ENCODE data around the gene RASL10B.

The RASL10B gene

DNA sequence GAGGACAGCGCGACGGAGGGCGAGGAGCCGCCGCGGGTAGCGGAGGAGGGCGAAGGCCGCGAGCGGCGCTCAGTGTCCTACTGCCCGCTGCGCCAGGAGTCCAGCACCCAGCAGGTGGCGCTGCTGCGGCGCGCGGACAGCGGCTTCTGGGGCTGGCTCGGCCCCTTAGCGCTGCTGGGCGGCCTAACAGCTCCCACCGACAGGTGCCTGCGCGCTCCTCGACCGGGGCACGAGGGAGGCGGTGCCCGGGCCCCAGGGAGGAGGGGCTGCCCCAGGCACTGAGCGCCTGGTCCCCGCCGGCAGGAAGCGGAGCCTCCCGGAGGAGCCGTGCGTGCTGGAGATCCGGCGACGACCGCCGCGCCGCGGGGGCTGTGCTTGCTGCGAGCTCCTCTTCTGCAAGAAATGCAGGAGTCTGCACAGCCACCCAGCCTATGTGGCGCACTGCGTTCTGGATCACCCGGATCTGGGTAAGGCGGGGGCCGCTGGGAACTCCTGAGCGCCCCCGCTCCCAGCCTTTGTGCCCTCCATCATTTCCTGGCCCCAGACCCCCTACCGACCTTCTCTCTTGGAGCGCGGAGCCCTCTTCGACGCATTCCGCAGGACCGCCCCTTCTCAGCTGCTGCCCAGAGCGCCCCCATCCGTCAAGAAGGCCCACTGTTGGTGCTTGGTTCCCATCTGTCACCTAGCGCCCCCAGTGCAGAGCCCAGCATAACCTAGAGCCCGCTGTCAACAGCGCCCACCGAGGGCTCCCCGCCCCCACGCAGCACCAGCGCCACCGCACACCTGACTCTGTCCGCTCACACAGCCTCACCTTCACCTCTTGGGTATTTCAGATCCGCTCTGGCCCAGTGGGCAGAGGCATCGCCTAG lies 32.9 kb downstream of the RASL10B start:
- TF ChIP-seq L3MBTL2 (conservative IDR thresholded peaks at IDR 0.05) (peak; percentile 94), LEF1 (IDR thresholded peaks at IDR 0.05; ENCODE audit: borderline replicate concordance) (no peak), CTBP1 (IDR thresholded peaks at IDR 0.05; ENCODE audit: borderline replicate concordance) (peak; percentile 69)
- POLR2A ChIA-PET, result interaction anchor here (0.7 to 6.2 kb wide), 9 partner anchors 14 to 167 kb away, joined by 3 to 104 read pairs (median 7); partner anchors contain the start of gene TAF15
- DNase-seq (ENCODE audit: extremely low spot score), result peak; percentile 88
- CTCF ChIA-PET, result interaction anchor here (0.6 to 2.4 kb wide), 29 partner anchors 9 to 205 kb away, joined by 3 to 54 read pairs (median 6); partner anchors contain the start of genes MMP28 and TAF15

GRCh38 chr17:35765086-35765710 lies 33.8 kb downstream of the RASL10B start:
- CTCF ChIA-PET, result interaction anchor here (0.8 to 2.4 kb wide), 7 partner anchors 9 to 51 kb away, joined by 3 to 54 read pairs (median 13); partner anchors contain the start of genes MMP28 and TAF15
- TF ChIP-seq HDGF (IDR thresholded peaks at IDR 0.05; ENCODE audit: borderline replicate concordance), result no peak
- no peak for TF ChIP-seq FOXM1 (IDR thresholded peaks at IDR 0.05; ENCODE audit: borderline replicate concordance)
- no peak for TF ChIP-seq FOXK2 (IDR thresholded peaks at IDR 0.05)
- no peak for TF ChIP-seq L3MBTL2 (conservative IDR thresholded peaks at IDR 0.05)
- TF ChIP-seq TARDBP (IDR thresholded peaks at IDR 0.05), result no peak
- TF ChIP-seq LEF1 (IDR thresholded peaks at IDR 0.05; ENCODE audit: borderline replicate concordance), result no peak
- TF ChIP-seq SP1 (IDR thresholded peaks at IDR 0.05), result no peak
- no peak for TF ChIP-seq FOXA1 (IDR thresholded peaks at IDR 0.05)
- TF ChIP-seq SUZ12 (IDR thresholded peaks at IDR 0.05), result no peak
- no peak for TF ChIP-seq ELF4 (IDR thresholded peaks at IDR 0.05)
- no peak for TF ChIP-seq BHLHE40 (IDR thresholded peaks at IDR 0.05; ENCODE audit: borderline replicate concordance)
- no peak for TF ChIP-seq PKNOX1 (IDR thresholded peaks at IDR 0.05)
- no peak for TF ChIP-seq CTBP1 (IDR thresholded peaks at IDR 0.05; ENCODE audit: borderline replicate concordance)
- TF ChIP-seq NFRKB (IDR thresholded peaks at IDR 0.05), result no peak
- POLR2A ChIA-PET, result interaction anchor here (1.0 to 6.2 kb wide), 5 partner anchors 14 to 45 kb away, joined by 3 to 104 read pairs (median 11); partner anchors contain the start of gene TAF15
- DNase-seq (ENCODE audit: extremely low spot score), result no peak

DNA sequence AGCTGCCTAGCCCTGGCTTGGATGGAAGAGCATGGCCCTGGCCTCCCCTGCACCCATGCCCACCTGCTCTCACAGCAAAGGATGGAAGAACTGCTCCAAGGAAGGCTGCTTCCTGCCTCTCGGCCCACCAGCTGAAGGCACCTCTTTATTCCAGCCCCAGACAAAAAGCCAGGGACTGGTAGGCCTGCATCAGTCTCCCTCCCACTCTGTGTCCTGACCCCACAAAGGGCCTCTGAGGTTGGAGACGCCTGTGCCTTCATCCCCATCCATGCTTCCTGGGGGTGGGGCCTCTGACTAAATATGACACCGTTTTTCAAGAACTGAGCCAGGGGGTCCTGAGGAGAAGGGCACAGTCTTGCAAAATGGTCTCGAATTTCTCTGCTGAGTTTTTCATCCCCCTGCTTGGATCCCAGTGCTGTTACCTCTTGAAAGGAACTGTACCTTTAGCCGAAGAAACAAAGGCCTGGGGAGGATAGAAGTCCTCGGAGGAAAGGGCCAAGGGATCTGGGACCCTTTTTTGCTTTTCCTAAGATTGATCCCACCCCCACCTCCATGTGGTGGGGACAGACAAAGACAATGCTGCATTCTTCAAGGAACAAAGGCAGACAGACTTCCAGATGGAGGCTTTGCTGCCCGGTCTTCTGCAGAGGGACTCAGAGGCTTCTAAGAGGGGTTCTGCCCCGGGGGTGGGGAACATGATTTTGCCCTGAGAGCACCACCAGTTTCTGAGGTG lies 34.5 kb downstream of the RASL10B start:
- DNase-seq (ENCODE audit: extremely low spot score), result no peak
- TF ChIP-seq ELF4 (IDR thresholded peaks at IDR 0.05) (no peak), HDGF (IDR thresholded peaks at IDR 0.05; ENCODE audit: borderline replicate concordance) (no peak), PKNOX1 (IDR thresholded peaks at IDR 0.05) (no peak), TARDBP (IDR thresholded peaks at IDR 0.05) (no peak)
- ChIA-PET CTCF (interaction anchor here (0.8 to 2.4 kb wide), 2 partner anchors 42 to 50 kb away, joined by 3 to 54 read pairs; partner anchors contain the start of gene TAF15), POLR2A (interaction anchor here (6.2 kb wide), 1 partner anchor 44 kb away, joined by 104 read pairs; the partner anchor contains the start of gene TAF15)

DNA sequence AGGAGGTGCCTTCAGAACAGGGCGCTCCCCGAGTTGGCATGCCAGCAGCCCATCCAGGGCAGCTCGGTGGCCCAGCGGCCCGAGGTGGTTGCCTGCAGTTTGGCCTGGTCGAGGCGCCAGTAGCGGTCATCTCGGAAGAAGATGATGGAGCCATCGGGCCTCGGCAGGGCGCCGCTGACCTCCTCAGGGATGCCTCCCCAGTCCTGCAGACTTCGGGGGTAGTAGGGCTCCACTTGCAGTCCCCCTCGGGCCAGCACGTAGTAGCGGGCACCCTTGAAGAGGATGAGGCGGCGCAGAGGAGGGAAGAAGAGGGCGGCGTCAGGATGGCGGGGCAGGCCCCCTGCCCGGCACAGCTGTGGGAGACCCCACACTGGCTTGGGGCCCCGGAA lies 35.0 kb downstream of the RASL10B start:
- CTCF ChIA-PET, result interaction anchor here (0.6 to 1.4 kb wide), 2 partner anchors 38 to 780 kb away, joined by 3 to 8 read pairs; no protein-coding TSS in a partner anchor
- POLR2A ChIA-PET, result interaction anchor here (6.2 kb wide), 1 partner anchor 43 kb away, joined by 104 read pairs; the partner anchor contains the start of gene TAF15
- TF ChIP-seq FOXM1 (IDR thresholded peaks at IDR 0.05; ENCODE audit: borderline replicate concordance) (no peak), FOXK2 (IDR thresholded peaks at IDR 0.05) (no peak), L3MBTL2 (conservative IDR thresholded peaks at IDR 0.05) (no peak), NFRKB (IDR thresholded peaks at IDR 0.05) (no peak), BHLHE40 (IDR thresholded peaks at IDR 0.05; ENCODE audit: borderline replicate concordance) (no peak), ARNT (IDR thresholded peaks at IDR 0.05) (no peak), ELF4 (IDR thresholded peaks at IDR 0.05) (no peak), FOXA1 (IDR thresholded peaks at IDR 0.05) (no peak), PKNOX1 (IDR thresholded peaks at IDR 0.05) (no peak), HDGF (IDR thresholded peaks at IDR 0.05; ENCODE audit: borderline replicate concordance) (no peak)

GRCh38 chr17:35766903-35767510 lies 35.6 kb downstream of the RASL10B start:
- POLR2A ChIA-PET, result interaction anchor here (6.2 kb wide), 1 partner anchor 43 kb away, joined by 104 read pairs; the partner anchor contains the start of gene TAF15
- CTCF ChIA-PET, result interaction anchor here (0.6 to 1.4 kb wide), 3 partner anchors 19 to 779 kb away, joined by 3 to 8 read pairs (median 3); no protein-coding TSS in a partner anchor
- DNase-seq (ENCODE audit: extremely low spot score), result no peak
- TF ChIP-seq PKNOX1 (IDR thresholded peaks at IDR 0.05) (no peak), SP1 (IDR thresholded peaks at IDR 0.05) (no peak), SUZ12 (IDR thresholded peaks at IDR 0.05) (no peak), CTBP1 (IDR thresholded peaks at IDR 0.05; ENCODE audit: borderline replicate concordance) (no peak), FOXA1 (IDR thresholded peaks at IDR 0.05) (no peak), ZNF384 (IDR thresholded peaks at IDR 0.05) (no peak), LEF1 (IDR thresholded peaks at IDR 0.05; ENCODE audit: borderline replicate concordance) (no peak), BHLHE40 (IDR thresholded peaks at IDR 0.05; ENCODE audit: borderline replicate concordance) (no peak), ELF4 (IDR thresholded peaks at IDR 0.05) (no peak), TARDBP (IDR thresholded peaks at IDR 0.05) (no peak), FOXM1 (IDR thresholded peaks at IDR 0.05; ENCODE audit: borderline replicate concordance) (no peak), L3MBTL2 (conservative IDR thresholded peaks at IDR 0.05) (no peak), FOXK2 (IDR thresholded peaks at IDR 0.05) (no peak), ARNT (IDR thresholded peaks at IDR 0.05) (no peak), NFRKB (IDR thresholded peaks at IDR 0.05) (no peak), HDGF (IDR thresholded peaks at IDR 0.05; ENCODE audit: borderline replicate concordance) (no peak)

More for the DNA sequence above, 35.0 kb downstream of the RASL10B start:
- no peak for DNase-seq (ENCODE audit: extremely low spot score)
